GM12872 (cell line): ENCODE measurements around the gene AOAH.

Experiments used
- CTCF ChIP-seq: IDR thresholded peaks from 3 replicates; pipeline ENCODE4 v1.5.1; 2011; ENCODE audit warnings: low read depth, mild to moderate bottlenecking, low read length, moderate library complexity; ENCODE audit not compliant: insufficient read depth

Gene AOAH

DNA sequence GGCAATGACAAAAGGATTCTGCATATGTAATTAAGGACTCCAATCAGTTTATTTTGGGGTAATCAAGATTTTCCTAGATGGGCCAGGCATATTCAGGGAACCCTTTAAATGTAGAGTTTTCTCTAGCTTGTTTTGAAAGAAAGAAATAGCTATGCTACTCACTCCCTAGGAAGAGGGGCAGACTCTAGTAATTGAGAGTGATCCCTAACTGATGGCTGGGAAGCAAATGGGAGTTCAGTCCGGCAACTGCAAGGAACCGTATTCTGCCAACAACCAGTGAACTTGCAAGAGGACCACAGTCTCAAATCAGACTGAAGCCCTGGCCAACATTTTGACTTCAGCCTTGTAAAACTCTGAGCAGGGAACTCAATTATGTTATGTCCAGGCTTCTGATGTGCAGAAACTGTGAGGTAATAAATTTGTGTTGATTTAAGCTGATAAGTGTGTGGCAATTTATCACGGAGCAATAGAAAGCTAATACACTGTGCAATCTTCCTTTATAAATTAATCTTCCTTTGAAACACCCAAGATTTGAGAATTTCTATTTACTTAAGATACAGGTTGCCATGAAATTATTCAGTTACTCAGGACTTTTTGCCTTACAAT, 14.0 kb downstream of the AOAH start:
- no peak for TF ChIP-seq CTCF

- TF ChIP-seq CTCF, result no peak
Measured at GRCh38 chr7:36708767-36709166, 15.5 kb downstream of the AOAH start.

DNA sequence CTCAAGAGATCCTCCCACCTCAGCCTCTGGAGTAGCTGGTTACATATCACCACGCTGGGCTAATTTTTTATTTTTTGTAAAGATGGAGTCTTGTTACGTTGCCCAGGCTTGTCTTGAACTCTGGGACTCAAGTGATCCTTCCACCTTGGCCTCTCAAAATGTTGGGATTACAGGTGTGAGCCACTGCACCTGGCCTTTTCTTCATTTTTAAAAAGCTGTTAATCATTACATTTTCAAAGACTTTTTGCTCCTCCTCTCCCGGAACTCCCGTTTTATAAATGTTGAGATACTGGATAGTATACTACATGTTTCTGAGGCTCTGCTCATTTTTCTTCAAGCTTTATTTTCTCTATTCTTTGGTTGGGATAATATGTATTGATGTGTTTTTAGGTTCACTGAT, 16.4 kb downstream of the AOAH start:
- no peak for TF ChIP-seq CTCF

DNA sequence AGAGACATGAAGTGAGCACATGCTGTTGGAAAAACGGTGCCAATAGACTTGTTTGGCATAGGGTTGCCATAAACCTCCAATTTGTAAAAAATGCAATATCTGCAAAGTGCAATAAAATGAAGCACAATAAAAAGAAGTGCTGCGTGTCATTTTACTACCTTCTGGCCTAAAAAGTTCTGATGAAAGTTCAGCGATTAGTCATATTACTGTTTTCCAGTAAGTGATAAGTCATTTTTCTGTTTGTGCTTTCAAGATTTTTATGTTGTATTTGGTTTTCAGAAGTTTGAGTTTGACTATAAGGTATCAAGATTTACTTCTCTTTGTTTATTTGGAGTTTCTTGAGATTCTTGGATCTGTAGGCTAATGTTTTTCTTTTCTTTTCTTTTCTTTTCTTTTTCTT, 16.8 kb downstream of the AOAH start:
- TF ChIP-seq CTCF, result no peak

GRCh38 chr7:36692456-36692855, 31.8 kb downstream of the AOAH start:
- TF ChIP-seq CTCF, result no peak

- no peak for TF ChIP-seq CTCF
Measured at GRCh38 chr7:36691983-36692382, 32.3 kb downstream of the AOAH start.

DNA sequence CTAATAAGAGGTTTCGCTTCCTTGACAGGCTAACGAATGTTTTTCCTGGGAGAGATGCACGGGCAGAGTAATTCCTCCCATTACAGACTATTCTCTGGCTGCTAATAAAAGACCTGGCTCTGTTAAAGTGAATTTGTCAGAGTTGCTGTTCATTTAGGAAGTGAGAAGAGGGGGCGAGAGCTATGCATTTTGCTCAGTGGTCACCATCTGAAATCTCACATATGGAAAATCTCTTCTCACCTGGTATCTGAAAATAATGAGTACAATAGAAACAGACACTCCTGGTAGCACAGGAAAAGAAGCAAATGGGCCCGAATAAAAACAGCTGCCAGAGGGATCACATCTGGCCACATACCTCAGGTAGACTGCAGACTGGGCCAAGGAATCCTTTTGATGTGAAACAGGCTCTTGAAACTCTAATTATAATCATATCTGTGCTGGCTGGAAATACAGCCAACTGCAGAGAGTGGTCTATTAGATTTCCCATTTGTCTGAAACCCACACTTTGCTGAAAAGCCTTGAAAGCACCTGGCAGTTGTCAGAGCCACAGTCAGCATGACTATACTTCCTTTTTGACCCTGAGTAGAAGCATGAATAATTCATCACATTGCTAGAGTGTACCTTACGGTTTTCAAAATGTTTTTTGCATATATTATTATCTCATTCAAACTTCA, 33.6 kb downstream of the AOAH start:
- TF ChIP-seq CTCF, result no peak
